ENCODE measurements around the gene PLP1.

DNA sequence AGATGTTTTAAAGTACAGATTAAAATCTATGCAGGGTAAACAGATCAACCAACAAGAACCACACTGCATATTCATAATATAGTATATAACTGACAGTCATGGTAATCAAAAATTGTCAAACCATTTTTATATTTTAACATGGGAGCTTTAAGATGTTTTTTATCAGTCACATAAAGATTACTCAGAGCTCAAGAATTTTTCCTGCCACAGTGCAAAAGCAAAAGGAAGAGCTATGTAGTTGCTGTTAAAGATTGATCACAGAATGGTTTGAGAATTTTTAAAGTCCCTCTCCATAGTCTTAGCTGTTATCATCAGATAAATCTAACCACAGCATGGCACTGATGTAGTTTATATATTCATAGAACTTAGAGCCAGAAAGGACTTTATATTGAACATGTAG, 47.0 kb downstream of the PLP1 start:
- TF ChIP-seq, protein P1, sequence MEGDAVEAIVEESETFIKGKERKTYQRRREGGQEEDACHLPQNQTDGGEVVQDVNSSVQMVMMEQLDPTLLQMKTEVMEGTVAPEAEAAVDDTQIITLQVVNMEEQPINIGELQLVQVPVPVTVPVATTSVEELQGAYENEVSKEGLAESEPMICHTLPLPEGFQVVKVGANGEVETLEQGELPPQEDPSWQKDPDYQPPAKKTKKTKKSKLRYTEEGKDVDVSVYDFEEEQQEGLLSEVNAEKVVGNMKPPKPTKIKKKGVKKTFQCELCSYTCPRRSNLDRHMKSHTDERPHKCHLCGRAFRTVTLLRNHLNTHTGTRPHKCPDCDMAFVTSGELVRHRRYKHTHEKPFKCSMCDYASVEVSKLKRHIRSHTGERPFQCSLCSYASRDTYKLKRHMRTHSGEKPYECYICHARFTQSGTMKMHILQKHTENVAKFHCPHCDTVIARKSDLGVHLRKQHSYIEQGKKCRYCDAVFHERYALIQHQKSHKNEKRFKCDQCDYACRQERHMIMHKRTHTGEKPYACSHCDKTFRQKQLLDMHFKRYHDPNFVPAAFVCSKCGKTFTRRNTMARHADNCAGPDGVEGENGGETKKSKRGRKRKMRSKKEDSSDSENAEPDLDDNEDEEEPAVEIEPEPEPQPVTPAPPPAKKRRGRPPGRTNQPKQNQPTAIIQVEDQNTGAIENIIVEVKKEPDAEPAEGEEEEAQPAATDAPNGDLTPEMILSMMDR (IDR thresholded peaks at IDR 0.05) = no peak
- TF ChIP-seq POLR2A (IDR thresholded peaks at IDR 0.05) = no peak
- no peak for TF ChIP-seq EP300 (IDR thresholded peaks at IDR 0.05)
